HepG2 (cell line): Measurements from ENCODE around the gene PITPNM2. TPM values are rescaled to one million over a fixed set of nuclear protein-coding genes. Genes with fewer than 3 reads are reported as not detected.

Experiments
- ATAC-seq: fragments of 200-7000 bp; cut with Tn5 transposase; 3 replicates; pipeline ENCODE4 v1.9.1; 2020; ENCODE audit warnings: mild to moderate bottlenecking, moderate library complexity
- BruUV-seq: library from RNA; stranded (reverse); fragments of 400-500 nt; replicated peaks from 2 replicates; lab custom pipeline; 2021; lab: Mats Ljungman, UMichigan
- CTCF ChIA-PET: fragments of 300-600 bp; formaldehyde crosslinking; extraction: SDS; loops from one replicate; lab custom pipeline; 2021; ENCODE audit warnings: low total read pairs, inconsistent platforms, low intra/inter-chr PET ratio; lab: Yijun Ruan, JAX
- POLR2A ChIA-PET: fragments of 350-600 bp; sonication (Branson Sonifier 250); formaldehyde crosslinking; loops from one replicate; lab custom pipeline; 2020; ENCODE audit warnings: antibody characterized with exemption, inconsistent platforms; lab: Yijun Ruan, JAX
- DNase-seq: peaks from one replicate; pipeline ENCODE4 v3.0.0-alpha.2; 2015; ENCODE audit warnings: low spot score
- FAIRE-seq: peaks from 3 replicates; lab custom pipeline; 2011; peaks lifted over from hg19 to GRCh38; lab: Jason Lieb, UNC
- H2AFZ ChIP-seq: one replicate; pipeline ENCODE4 v1.6.1; 2011; ENCODE audit warnings: low read length, inconsistent platforms
- H3K27ac ChIP-seq: fragments of 300-600 bp; 3 replicates; pipeline ENCODE4 v1.8.0; 2011; ENCODE audit warnings: mixed run types, mild to moderate bottlenecking, mixed read lengths, low read length, inconsistent platforms; ENCODE audit not compliant: insufficient read depth; ENCODE audit errors: extremely low read length
- H3K27me3 ChIP-seq, 2 experiments: fragments of 200-600 bp in 1 of 2; 2 replicates in 1 of 2; 3 replicates in 1 of 2; pipeline versions ENCODE4 v1.6.0 to v1.8.0; 2011; ENCODE audit warnings: low read length in 2 of 2, mild to moderate bottlenecking in 2 of 2, moderate library complexity in 2 of 2, inconsistent platforms in 1 of 2; ENCODE audit not compliant: insufficient read depth in 2 of 2, control insufficient read depth in 1 of 2
- H3K36me3 ChIP-seq, 2 experiments: fragments of 200-600 bp in 1 of 2; replicated peaks in 1 of 2; 2 replicates in 1 of 2; 3 replicates in 1 of 2; pipeline versions ENCODE4 v1.5.1 to v1.8.0; 2011; ENCODE audit warnings: low read length in 2 of 2, inconsistent platforms in 1 of 2; ENCODE audit not compliant: insufficient read depth in 2 of 2, control insufficient read depth in 1 of 2
- H3K4me1 ChIP-seq: 2 replicates; pipeline ENCODE4 v1.5.1; 2012; ENCODE audit warnings: low read length, inconsistent platforms; ENCODE audit not compliant: insufficient read depth
- H3K4me2 ChIP-seq: 2 replicates; pipeline ENCODE4 v1.6.0; 2011; ENCODE audit warnings: low read depth, low read length, inconsistent platforms
- H3K4me3 ChIP-seq, 3 experiments: fragments of 200-600 bp in 1 of 3; sonication (generic), shearing (Covaris generic) in 1 of 3; replicated peaks in 1 of 3; 2 replicates each; pipeline ENCODE4 v1.5.1; 2011 to 2016; ENCODE audit warnings: low read length in 3 of 3, inconsistent platforms in 2 of 3, low read depth in 2 of 3, mild to moderate bottlenecking in 2 of 3, control low read depth in 1 of 3, mixed read lengths in 1 of 3; ENCODE audit not compliant: insufficient read depth in 1 of 3
- H3K79me2 ChIP-seq: one replicate; pipeline ENCODE4 v1.6.1; 2011; ENCODE audit warnings: low read length, inconsistent platforms; ENCODE audit not compliant: insufficient read depth
- H3K9ac ChIP-seq: 2 replicates; pipeline ENCODE4 v1.6.0; 2011; ENCODE audit warnings: mild to moderate bottlenecking, low read depth, low read length, inconsistent platforms; ENCODE audit not compliant: insufficient read depth
- H3K9me3 ChIP-seq: 2 replicates; pipeline ENCODE4 v1.5.1; 2012; ENCODE audit warnings: mild to moderate bottlenecking, low read length
- H4K20me1 ChIP-seq: 2 replicates; pipeline ENCODE4 v1.6.0; 2011; ENCODE audit warnings: inconsistent platforms, mild to moderate bottlenecking, low read length, moderate library complexity; ENCODE audit not compliant: insufficient read depth
- ARNTL ChIP-seq: sonication (generic); formaldehyde crosslinking; IDR thresholded peaks from 2 replicates; pipeline ENCODE4 v1.4.0; 2020; ENCODE audit warnings: mild to moderate bottlenecking, missing genetic modification reagents
- ISX ChIP-seq: sonication (generic); formaldehyde crosslinking; conservative IDR thresholded peaks from 2 replicates; pipeline ENCODE4 v1.5.0; 2020; ENCODE audit warnings: missing genetic modification reagents
- KDM4B ChIP-seq: sonication (generic); formaldehyde crosslinking; IDR thresholded peaks from 2 replicates; pipeline ENCODE4 v1.4.0; 2020; ENCODE audit warnings: missing genetic modification reagents
- SMYD3 ChIP-seq: sonication (generic); formaldehyde crosslinking; IDR thresholded peaks from 2 replicates; pipeline ENCODE4 v1.8.1; 2023; ENCODE audit warnings: mild to moderate bottlenecking, missing genetic modification reagents
- SOX5 ChIP-seq: IDR thresholded peaks from 2 replicates; pipeline ENCODE4 v1.6.1; 2016; ENCODE audit warnings: borderline replicate concordance
- ZBTB38 ChIP-seq: sonication (generic); formaldehyde crosslinking; IDR thresholded peaks from 2 replicates; pipeline ENCODE4 v1.5.1; 2020; ENCODE audit warnings: mild to moderate bottlenecking, missing genetic modification reagents
- ZFP36L2 ChIP-seq: sonication (generic); formaldehyde crosslinking; IDR thresholded peaks from 2 replicates; pipeline ENCODE4 v1.4.0; 2020; ENCODE audit warnings: missing genetic modification reagents
- ZNF484 ChIP-seq: sonication (generic); formaldehyde crosslinking; IDR thresholded peaks from 2 replicates; pipeline ENCODE4 v1.5.1; 2020; ENCODE audit warnings: mild to moderate bottlenecking, low read depth, missing genetic modification reagents, borderline replicate concordance
- ZNF563 ChIP-seq: sonication (generic); formaldehyde crosslinking; IDR thresholded peaks from 2 replicates; pipeline ENCODE4 v1.8.0; 2022; ENCODE audit warnings: mild to moderate bottlenecking, moderate library complexity, missing genetic modification reagents
- ZNF609 ChIP-seq: sonication (generic); formaldehyde crosslinking; IDR thresholded peaks from 2 replicates; pipeline ENCODE4 v1.4.0; 2020; ENCODE audit warnings: mild to moderate bottlenecking, missing genetic modification reagents, borderline replicate concordance
- ZNF660 ChIP-seq: sonication (generic); formaldehyde crosslinking; IDR thresholded peaks from 2 replicates; pipeline ENCODE4 v1.5.1; 2020; ENCODE audit warnings: mild to moderate bottlenecking, low read depth, missing genetic modification reagents, borderline replicate concordance
- ZNF746 ChIP-seq: sonication (generic); formaldehyde crosslinking; IDR thresholded peaks from 2 replicates; pipeline ENCODE4 v1.8.0; 2022; ENCODE audit warnings: mild to moderate bottlenecking, missing genetic modification reagents
- ZSCAN30 ChIP-seq: sonication (generic); formaldehyde crosslinking; IDR thresholded peaks from 2 replicates; pipeline ENCODE4 v1.5.0; 2020; ENCODE audit warnings: mild to moderate bottlenecking, missing genetic modification reagents
- WGBS: methylation state at CpG from one replicate; pipeline ENCODE4 v1.1.6; 2017; ENCODE audit warnings: low lambda C conversion rate; 5-methylcytosine and 5-hydroxymethylcytosine counted together
- in situ Hi-C: cut with HindIII; loops from 2 replicates; pipeline ENCODE4 v1.10.0; 2017; ENCODE audit warnings: low pct_unique_long_range_greater_than_20kb; ENCODE audit not compliant: extremely low pct_ligation_motif_present
- intact Hi-C: fragments of 100-400 bp; cut with micrococcal nuclease; formaldehyde crosslinking; loops from one replicate; pipeline ENCODE4 v1.10.0; 2022; ENCODE audit not compliant: unreplicated experiment
- polyA plus RNA-seq, 8 experiments: library from polyadenylated mRNA; depleted of rRNA in 3 of 8; stranded (reverse) in 7 of 8; unstranded in 1 of 8; fragments of >200 nt; fragmentation: Illumina TruSeq in 4 of 8; extraction: Trizol in 4 of 8; gene quantifications; 2 replicates each; pipeline versions ENCODE4 v1.2.1 to v1.2.3, GENCODE V29; 2011 to 2016; ENCODE audit warnings: low read depth in 4 of 8, missing spikeins in 1 of 8, mixed read lengths in 1 of 8; ENCODE audit not compliant: insufficient read depth in 1 of 8
- total RNA-seq, 5 experiments: library from RNA; depleted of rRNA; stranded (reverse); fragments of >200 nt; fragmentation: Illumina TruSeq; extraction: Trizol; gene quantifications; 2 replicates each; pipeline ENCODE4 v1.2.3, GENCODE V29; 2016; ENCODE audit warnings: low read depth in 1 of 5
- TF ChIP-seq, protein P1 (sequence below): sonication (generic); formaldehyde crosslinking; IDR thresholded peaks from 2 replicates; pipeline ENCODE4 v1.4.0; 2020; ENCODE audit warnings: missing genetic modification reagents, borderline replicate concordance

Gene PITPNM2
- total and polyA plus RNA-seq, 2 of the 13 experiments (the other 11 are each of a cell fraction or from before 2014, with no cell fraction given): 4.2 to 5.3 TPM

DNA sequence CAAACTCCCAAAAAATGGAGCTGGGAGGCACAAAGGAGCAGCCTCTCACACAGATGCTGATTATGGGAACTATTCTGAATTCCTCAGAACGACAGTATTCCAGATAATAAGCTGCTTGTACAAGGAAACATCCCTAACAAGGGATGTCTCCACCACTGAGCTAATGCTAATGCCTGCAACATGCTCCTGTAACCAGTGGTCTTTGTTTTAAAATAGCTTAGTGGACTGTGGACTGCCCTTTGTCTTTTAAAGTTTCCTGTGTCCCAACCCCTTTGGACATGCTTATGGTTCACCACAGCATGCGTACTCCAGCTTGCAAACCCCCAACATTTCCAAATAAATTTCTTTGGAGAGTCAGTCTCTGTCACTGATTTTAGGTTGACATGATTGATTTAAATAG, 16.4 kb upstream of the PITPNM2 start:
- peaks cover 5 to 45% of the 10 kb centered on the region in 2 experiments; a peak in 3 of 5 replicates for H3K36me3 ChIP-seq
- no peaks in the 10 kb centered on the region for H3K9me3 ChIP-seq
- FAIRE-seq (peak; percentile 57), ATAC-seq (peak; percentile 86), DNase-seq (peak; percentile 55)
- ChIA-PET CTCF (no interaction called here), POLR2A (interaction anchor here (1.8 kb wide), 1 partner anchor 65 kb away, joined by 10 read pairs; the partner anchor contains the start of genes MPHOSPH9 and MTRFR)
- in situ Hi-C loops: no loop called here
- no peaks in the 10 kb centered on the region for H4K20me1 ChIP-seq
- intact Hi-C loops: no loop called here
- H3K27me3 ChIP-seq: no peaks in the 10 kb centered on the region
- H2AFZ ChIP-seq: no peak overlapping the region
- H3K4me1 ChIP-seq: peaks cover 42% of the 10 kb centered on the region
- H3K79me2 ChIP-seq: no peaks in the 10 kb centered on the region
- H3K27ac ChIP-seq: peak overlapping the region; percentile 60
- no TSS peak for BruUV-seq
- H3K4me2 ChIP-seq: peak overlapping the region; percentile 38; the same call in 1 of the 2 replicates
- no peak overlapping the region for H3K4me3 ChIP-seq
- 42% methylated on average over 2 of the region's 2 CpGs for WGBS
- H3K9ac ChIP-seq: peak overlapping the region; percentile 17; the same call in 1 of the 2 replicates
- no peak for TF ChIP-seq ZNF746 (CRISPR knock-in tag)
- no peak for TF ChIP-seq SMYD3 (CRISPR knock-in tag)
- TF ChIP-seq KDM4B (CRISPR knock-in tag): no peak
- TF ChIP-seq, protein P1, sequence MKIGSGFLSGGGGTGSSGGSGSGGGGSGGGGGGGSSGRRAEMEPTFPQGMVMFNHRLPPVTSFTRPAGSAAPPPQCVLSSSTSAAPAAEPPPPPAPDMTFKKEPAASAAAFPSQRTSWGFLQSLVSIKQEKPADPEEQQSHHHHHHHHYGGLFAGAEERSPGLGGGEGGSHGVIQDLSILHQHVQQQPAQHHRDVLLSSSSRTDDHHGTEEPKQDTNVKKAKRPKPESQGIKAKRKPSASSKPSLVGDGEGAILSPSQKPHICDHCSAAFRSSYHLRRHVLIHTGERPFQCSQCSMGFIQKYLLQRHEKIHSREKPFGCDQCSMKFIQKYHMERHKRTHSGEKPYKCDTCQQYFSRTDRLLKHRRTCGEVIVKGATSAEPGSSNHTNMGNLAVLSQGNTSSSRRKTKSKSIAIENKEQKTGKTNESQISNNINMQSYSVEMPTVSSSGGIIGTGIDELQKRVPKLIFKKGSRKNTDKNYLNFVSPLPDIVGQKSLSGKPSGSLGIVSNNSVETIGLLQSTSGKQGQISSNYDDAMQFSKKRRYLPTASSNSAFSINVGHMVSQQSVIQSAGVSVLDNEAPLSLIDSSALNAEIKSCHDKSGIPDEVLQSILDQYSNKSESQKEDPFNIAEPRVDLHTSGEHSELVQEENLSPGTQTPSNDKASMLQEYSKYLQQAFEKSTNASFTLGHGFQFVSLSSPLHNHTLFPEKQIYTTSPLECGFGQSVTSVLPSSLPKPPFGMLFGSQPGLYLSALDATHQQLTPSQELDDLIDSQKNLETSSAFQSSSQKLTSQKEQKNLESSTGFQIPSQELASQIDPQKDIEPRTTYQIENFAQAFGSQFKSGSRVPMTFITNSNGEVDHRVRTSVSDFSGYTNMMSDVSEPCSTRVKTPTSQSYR (CRISPR knock-in tag): no peak
- no peak for TF ChIP-seq ZNF660 (CRISPR knock-in tag)
- no peak for TF ChIP-seq ARNTL (CRISPR knock-in tag)
- TF ChIP-seq SOX5 (CRISPR knock-in tag): 0 out of 2 replicates have a peak, but pooled peaks have one; percentile 48
- no peak for TF ChIP-seq ZFP36L2 (CRISPR knock-in tag)
- TF ChIP-seq ZNF563 (CRISPR knock-in tag): no peak
- no peak for TF ChIP-seq ZNF484 (CRISPR knock-in tag)
- TF ChIP-seq ZNF609 (CRISPR knock-in tag): no peak
- TF ChIP-seq ZSCAN30 (CRISPR knock-in tag): no peak
- no peak for TF ChIP-seq ZBTB38 (CRISPR knock-in tag)
- no peak for TF ChIP-seq ISX
